Hematopoietic multipotent progenitor cell treated with erythropoietin and hydrocortisone succinate and interleukin-3 and kit ligand, for 17 days (in vitro differentiated cells): ENCODE results near the gene KCNMB2.

ENCODE experiments used
- DNase-seq: peaks from one replicate; pipeline ENCODE4 v3.0.0-alpha.2; 2015; ENCODE audit warnings: low spot score

The KCNMB2 gene

GRCh38 chr3:178569826-178570225, 33.6 kb downstream of the KCNMB2 start:
- DNase-seq = no peak

- DNase-seq = no peak
Measured at GRCh38 chr3:178583963-178584575, 47.8 kb downstream of the KCNMB2 start.

DNA sequence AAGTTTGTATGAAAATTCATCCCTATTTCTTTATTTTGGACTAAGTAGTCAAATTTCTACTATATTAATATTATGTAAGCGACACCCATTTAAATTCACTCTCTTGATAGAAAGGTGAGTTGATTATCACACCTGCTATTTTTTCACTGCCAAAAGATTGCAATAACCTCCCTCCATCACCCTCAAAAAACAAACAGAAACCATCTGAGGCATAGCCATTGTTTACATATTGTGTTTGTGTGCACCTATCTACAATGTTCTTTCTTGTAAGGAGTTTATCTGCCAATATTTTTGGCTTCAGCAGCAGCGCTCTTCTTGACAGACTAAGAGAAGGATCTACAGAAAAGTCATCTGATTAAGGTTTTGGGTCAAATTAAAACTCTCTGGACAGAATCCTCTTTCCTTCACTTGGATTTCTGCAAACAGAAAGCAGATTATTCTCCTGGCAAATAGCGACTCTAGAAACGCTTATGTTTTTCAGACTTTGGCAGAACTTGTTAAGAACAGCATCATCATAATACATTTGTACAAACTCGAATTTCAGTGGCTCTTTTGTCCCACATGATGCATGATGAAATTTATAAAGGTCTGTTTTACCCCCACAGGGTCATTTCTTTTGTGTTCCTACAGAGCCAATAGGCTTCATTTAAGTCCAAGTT, 48.6 kb downstream of the KCNMB2 start:
- DNase-seq = no peak

- DNase-seq = no peak
Measured at GRCh38 chr3:178585454-178585853, 49.2 kb downstream of the KCNMB2 start.

GRCh38 chr3:178586076-178586475, 49.8 kb downstream of the KCNMB2 start:
- DNase-seq = no peak

GRCh38 chr3:178588628-178589027, 52.4 kb downstream of the KCNMB2 start:
- DNase-seq = no peak

GRCh38 chr3:178593786-178594185, 57.5 kb downstream of the KCNMB2 start:
- no peak for DNase-seq

DNA sequence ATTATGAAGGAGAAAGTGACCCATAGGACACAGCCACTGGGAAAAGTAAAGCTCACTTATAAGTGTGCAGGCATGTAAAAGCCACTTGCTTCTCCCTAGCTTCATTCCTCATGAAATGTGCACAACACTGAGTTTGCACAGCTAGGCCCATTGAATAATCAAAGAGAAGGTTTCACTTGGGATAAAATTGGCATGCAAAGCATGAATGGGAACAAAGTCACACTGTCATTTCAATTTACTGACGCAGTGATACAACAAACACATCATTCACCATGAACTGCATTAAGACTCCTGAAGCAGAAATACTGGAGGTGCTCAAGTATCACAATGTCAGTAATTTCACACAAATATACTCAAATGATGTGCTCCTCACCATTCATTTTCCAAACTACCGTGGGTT, 61.1 kb downstream of the KCNMB2 start:
- DNase-seq = no peak

- no peak for DNase-seq
Measured at GRCh38 chr3:178602856-178603255, 66.6 kb downstream of the KCNMB2 start.

GRCh38 chr3:178603735-178604134, 67.5 kb downstream of the KCNMB2 start:
- no peak for DNase-seq

DNA sequence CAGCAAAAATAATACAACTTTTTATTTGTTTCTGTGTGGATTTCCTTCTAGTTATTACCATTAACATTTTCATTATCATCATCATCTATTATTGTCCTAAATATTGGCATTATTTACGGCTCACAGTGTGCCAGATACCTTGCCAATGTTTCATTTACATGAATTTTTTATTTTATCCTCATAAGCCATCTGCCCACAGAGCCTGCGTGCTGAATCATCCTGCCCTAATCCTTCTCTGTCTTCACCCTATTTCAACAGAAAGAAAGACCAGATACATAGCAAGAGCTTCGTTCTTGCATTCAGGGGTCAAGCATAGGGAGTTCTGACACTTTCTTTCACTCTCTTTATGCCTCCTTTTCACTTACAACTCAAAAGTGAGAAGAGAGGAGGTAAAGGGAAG, 82.0 kb downstream of the KCNMB2 start:
- no peak for DNase-seq

DNA sequence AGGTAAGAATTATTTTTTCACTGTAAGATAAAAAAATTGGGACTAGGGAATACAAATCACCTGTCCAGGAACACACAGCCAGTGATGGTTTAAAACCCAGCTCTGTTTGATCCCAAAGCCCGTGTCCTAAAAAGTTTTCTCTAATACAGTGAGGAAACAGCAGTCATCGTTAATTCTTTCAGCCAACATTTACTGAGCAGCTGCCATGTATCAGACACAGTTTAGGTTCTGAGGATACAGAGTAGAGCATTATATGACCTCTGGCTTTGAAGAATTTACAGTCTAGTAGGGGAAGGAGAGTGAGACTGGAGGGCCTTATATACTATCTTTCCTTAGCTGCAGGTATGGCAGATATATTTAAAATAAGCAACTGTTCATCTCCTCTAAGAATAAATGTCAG, 82.7 kb downstream of the KCNMB2 start:
- no peak for DNase-seq

DNA sequence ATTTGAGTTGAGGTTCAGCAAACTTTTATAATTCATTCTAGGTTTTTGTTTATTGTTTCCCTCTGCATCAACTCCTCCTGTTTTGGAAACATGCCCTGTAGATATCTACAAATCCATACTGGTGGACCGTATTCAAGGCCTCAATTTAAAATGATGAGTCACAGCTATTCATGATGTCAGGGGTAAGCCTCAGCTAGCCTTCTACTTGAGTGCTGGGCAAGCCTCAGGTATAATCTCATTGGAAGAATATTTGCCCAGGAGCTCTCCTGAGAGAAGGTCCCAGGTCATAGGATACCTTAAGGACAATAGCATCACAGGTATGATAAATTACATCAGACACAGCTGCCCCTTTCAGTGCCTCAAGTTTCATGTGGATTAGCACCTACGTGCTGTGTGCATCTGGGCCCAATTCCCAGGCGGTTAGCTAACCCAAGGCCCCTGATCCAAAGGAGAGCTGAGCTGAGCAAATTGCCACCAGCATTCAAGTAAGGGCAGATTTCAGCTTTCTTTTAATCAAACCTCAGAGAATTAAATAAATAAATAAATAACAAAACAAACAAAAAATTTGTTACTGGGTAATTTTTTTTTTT, 87.5 kb downstream of the KCNMB2 start:
- DNase-seq = no peak

- DNase-seq = no peak
Measured at GRCh38 chr3:178624276-178624675, 88.0 kb downstream of the KCNMB2 start.

GRCh38 chr3:178625053-178625600, 88.9 kb downstream of the KCNMB2 start:
- no peak for DNase-seq

DNA sequence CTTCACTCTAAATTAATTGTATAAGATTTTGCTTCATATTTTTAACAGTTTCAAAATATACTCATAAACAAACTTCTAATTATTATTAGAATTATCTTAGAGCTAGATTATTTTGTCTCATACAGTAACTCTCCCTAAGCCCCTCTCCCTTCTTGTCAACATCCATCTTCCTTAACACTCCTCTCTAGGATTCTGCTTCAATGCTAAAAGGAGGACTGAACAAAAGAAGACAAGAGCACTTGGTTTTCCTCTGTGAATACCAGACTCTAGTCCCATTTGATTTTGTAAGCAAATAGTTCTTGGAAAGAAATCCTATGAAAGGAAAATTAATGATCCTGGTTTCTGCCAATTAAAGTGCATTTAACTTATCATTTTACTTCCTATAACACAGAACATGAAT, 91.8 kb downstream of the KCNMB2 start:
- no peak for DNase-seq

DNA sequence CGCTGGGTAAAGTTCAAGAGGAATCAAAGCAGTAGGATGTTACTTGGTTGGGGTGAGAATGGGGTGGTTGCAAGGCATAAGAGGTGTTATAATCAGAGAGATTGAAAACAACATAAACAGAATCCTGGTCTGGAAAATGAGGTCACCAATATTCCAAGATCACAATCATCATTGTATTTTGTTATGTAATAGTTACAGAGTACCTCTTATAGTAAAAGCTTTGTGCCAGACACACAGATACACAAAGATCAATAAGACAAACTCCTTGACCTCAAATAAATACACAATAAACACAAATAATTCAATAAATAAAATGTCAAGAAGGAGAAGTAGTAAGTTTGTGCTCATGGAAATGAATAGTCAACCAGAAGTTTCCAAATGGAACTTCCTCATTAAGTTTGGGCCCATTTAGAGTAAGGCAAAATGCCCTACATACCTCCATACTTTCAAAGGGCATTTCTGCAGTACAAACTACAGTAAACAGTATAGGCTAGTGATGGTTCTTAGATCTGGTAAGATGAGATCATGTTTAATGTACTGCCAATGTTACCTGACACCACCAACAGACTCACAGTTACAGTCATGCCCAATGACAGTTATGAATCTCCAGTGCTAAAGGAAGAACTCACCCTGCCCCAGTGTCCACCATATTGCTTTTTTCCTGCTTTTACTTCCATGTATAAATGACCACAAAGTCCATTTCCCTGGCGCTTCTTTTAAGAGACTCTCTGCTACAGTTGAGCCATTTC, 93.4 kb downstream of the KCNMB2 start:
- DNase-seq = no peak

- no peak for DNase-seq
Measured at GRCh38 chr3:178631950-178632349, 95.7 kb downstream of the KCNMB2 start.

- no peak for DNase-seq
Measured at GRCh38 chr3:178634975-178635374, 98.7 kb downstream of the KCNMB2 start.

DNA sequence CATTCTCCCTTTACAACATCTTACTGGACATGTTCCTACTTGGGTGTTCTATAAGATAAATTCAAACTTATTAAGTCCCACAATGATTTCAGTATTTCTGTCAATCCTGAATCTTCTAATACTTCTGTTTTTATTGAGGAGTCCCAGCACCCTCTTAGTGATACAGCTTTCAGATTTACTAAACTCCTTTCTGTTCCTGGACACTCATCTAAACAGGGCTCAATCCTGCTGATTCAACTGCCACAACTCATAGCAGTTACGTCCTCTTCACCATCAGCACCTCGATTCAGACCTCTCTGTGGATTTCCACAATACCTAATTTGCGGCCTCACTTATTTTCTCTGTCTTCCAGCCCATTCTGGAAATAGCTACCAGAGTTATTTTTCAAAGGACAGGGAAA, 101.6 kb downstream of the KCNMB2 start:
- DNase-seq = no peak

GRCh38 chr3:178645503-178645902, 109.3 kb downstream of the KCNMB2 start:
- no peak for DNase-seq

- no peak for DNase-seq
Measured at GRCh38 chr3:178646186-178646862, 110.1 kb downstream of the KCNMB2 start.
